ENCODE measurements around the gene TP53TG5.

TP53TG5 gene

GRCh38 chr20:45405571-45406259 is 27.6 kb upstream of the TP53TG5 start:
- DNase-seq (ENCODE audit: low read depth in 2 of 3, low spot score in 2 of 3), result no peak

DNA sequence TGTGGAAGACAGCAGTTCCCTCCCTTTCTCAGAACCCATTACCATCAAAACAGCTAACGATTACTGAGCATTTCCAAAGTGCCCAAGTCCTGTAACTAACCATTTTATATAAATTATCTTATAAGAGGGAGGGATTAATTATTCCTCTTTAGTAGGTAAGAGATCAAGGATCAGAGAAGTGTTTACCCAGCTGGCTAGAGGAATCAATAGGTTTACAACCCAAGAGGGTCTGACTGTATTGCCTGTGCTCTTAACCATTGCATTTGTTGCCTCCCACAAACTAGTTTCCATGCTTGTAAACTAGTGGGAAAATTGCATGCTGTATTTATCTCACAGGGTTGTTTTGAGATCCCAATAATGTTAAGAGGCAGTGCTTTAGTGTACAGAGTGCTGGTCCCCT is 26.3 kb upstream of the TP53TG5 start:
- DNase-seq (ENCODE audit: low read depth in 2 of 3, low spot score in 2 of 3), result no peak

- DNase-seq (ENCODE audit: low read depth in 2 of 3, low spot score in 2 of 3), result no peak
Observed at GRCh38 chr20:45402946-45403345, 24.8 kb upstream of the TP53TG5 start.

- no peak for DNase-seq (ENCODE audit: low read depth in 2 of 3, low spot score in 2 of 3)
Observed at GRCh38 chr20:45400346-45401031, 22.4 kb upstream of the TP53TG5 start.

- no peak for DNase-seq (ENCODE audit: low read depth in 2 of 3, low spot score in 2 of 3)
Observed at GRCh38 chr20:45399018-45399417, 20.9 kb upstream of the TP53TG5 start.

- no peak for DNase-seq (ENCODE audit: low read depth in 2 of 3, low spot score in 2 of 3)
Observed at GRCh38 chr20:45395114-45395415, 16.9 kb upstream of the TP53TG5 start.

DNA sequence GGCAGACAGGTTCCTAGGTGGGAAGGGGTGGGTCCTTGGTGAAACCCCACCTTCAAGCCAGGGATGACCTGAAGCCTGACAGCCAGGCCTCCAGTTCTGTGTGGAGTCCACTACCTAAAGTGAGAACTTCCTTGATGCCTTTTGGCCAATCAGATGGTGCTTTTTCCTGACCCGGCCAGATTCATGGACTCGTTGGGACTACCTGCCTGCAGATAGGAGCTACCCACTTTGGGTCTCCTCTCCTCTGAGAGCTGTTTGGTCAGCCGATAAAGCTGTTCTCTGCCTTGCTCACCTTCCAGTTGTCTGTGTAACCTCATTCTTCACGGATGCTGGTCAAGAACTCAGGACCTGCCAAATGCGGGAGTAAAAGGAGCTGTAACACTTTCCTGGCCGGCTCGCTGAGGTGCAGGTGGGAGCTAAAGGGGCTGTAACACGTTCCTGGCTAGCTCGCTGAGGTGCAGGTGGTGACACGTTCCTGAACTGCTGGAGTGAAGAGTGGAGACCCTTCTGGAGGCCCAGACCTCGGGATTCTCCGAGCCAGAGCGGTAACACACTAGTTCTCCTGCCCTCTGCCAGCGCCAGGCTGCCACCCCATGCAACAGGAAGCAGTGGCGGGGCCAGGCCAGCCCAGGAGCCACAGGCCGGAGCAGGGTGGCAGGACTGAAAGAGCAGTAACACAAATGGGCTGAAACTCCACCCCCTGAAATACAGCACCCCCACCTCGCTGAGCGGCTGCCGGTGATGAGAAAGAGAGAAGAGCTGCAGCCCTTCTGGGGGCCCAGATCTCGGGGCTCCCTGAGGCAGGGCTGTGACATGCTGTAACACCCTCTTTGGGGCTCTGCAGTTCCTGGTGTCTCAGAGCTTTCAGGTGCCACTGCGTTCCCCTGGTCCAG is 16.3 kb upstream of the TP53TG5 start:
- DNase-seq (ENCODE audit: low read depth in 2 of 3, low spot score in 2 of 3), result no peak

GRCh38 chr20:45392733-45393132 is 14.6 kb upstream of the TP53TG5 start:
- DNase-seq (ENCODE audit: low read depth in 2 of 3, low spot score in 2 of 3), result no peak

- no peak for DNase-seq (ENCODE audit: low read depth in 2 of 3, low spot score in 2 of 3)
Observed at GRCh38 chr20:45391559-45391958, 13.4 kb upstream of the TP53TG5 start.

GRCh38 chr20:45390931-45391330 is 12.8 kb upstream of the TP53TG5 start:
- no peak for DNase-seq (ENCODE audit: low read depth in 2 of 3, low spot score in 2 of 3)

GRCh38 chr20:45387274-45387673 is 9.1 kb upstream of the TP53TG5 start:
- no peak for DNase-seq (ENCODE audit: low read depth in 2 of 3, low spot score in 2 of 3)

DNA sequence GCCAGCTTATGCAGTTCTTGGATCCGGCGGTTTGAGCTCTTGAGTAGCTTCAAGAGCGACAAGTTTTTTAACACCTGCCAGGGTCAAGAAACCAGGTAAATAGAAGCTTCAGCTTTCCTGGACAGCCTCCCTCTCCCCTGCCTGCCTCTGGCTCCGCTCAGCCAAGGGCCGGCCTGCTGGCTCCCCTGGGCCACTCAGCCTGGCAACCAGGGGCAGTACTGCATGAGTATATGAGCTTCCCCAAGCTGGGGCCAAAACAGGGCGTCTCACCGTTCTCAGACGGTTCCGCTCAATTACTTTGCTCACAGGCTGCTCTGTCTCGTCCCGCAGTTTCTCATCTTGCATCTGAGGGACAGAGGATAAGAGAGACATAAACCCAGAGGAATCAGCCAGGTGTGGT is 856 bp downstream of the TP53TG5 start:
- DNase-seq (ENCODE audit: low read depth in 2 of 3, low spot score in 2 of 3), result no peak

DNA sequence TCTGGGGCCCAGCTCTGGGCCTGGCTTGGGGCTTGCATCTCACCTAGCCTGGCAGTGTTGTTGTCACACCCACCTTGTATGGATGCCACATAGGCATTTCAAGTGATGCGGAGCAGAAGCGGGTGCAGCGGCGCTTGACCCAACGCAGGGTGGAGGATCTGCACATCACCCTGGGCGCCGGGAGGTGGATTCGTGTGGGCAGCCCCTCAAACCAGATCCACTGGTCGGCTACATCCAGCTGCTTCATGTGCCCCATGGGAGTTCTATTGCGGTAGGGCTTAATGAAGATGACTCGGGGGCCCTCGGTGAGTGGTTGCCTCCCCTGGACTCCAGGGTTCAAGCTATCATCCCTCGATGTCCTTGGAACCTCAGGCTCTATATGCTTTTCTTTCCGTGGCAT is 3.2 kb downstream of the TP53TG5 start:
- no peak for DNase-seq (ENCODE audit: low read depth in 2 of 3, low spot score in 2 of 3)

DNA sequence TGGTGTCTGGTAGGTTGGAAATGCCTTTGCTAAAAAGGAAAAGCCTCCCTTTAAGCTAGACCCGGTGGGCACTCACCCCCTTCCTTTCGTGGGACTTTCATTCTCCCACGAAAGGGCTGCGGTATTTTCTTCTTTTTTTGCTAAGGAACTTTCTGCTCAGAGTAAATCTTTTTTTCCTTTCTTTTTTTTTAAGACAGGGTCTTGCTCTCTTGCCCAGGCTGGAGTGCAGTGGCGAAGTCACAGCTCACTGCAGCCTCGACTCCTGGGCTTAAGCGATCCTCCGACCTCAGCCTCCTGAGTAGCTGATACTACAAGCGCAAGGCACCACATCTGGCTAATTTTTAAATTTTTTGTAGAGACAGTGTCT is 4.0 kb downstream of the TP53TG5 start:
- DNase-seq (ENCODE audit: low read depth in 2 of 3, low spot score in 2 of 3), result no peak

- peak; percentile 68 to 93 (median 80) for DNase-seq (ENCODE audit: low read depth in 2 of 3, low spot score in 2 of 3)
Observed at GRCh38 chr20:45373353-45374100, 4.6 kb downstream of the TP53TG5 start.

- DNase-seq (ENCODE audit: low read depth in 2 of 3, low spot score in 2 of 3), result no peak
Observed at GRCh38 chr20:45372646-45373352, 5.3 kb downstream of the TP53TG5 start.

- DNase-seq (ENCODE audit: low read depth in 2 of 3, low spot score in 2 of 3), result no peak
Observed at GRCh38 chr20:45372241-45372640, 5.9 kb downstream of the TP53TG5 start.

DNA sequence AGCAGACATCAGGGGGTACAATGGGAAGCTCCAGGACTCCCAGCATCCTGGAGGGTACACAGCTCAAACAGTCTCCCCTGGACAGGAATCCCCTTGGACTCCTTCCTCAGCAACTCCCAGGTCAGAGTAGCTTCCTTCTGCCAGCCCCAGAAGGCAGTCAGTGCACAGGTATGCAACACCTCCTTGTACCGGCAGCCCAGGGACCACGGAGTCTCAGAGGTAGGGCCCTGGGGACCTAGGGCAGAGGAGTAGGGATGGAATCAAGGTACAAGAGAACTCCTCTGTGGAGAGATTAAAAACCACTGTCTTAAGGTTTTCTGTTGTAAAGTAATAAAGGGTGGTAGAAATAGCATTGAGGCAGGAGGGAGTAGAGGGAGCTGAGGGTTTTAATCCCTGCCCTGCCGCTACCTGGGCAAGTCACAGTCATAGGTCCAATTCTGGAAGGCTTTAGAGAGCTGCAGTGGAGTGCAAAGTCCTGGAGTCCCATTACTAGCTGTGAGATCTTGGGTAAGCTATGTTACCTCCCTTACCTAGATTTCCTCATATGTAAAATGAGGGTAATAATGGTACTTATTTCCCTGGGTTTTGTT is 7.5 kb downstream of the TP53TG5 start:
- no peak for DNase-seq (ENCODE audit: low read depth in 2 of 3, low spot score in 2 of 3)

- DNase-seq (ENCODE audit: low read depth in 2 of 3, low spot score in 2 of 3), result no peak
Observed at GRCh38 chr20:45368221-45368980, 9.7 kb downstream of the TP53TG5 start.

DNA sequence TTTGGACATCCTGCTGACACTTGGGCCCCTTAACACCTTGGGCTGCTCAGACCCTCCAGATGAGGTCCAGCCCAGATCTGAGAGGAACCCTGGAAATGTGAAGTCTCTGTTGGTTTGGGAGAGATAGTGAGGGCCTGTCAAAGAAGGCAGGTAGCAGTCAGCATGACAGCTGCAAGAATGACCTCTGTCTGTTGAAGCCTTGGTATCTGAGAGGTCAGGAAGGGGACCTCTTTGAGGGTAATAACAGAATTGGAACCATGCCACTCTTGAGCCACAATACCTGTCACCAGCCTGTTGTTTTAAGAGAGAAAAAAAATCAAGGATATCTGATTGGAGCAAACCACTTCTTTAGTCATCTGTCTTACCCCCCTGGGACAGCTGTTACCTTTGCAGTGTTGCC is 11.0 kb downstream of the TP53TG5 start:
- DNase-seq (ENCODE audit: low read depth in 2 of 3, low spot score in 2 of 3), result no peak
